Activated CD4-positive, CD25-positive, alpha-beta regulatory T cell treated with anti-CD3 and anti-CD28 coated beads, Interleukin-2, amount 50 U/mL, for 72 hours (primary cell): ENCODE data around the gene PCDHGA7.
"Not testable (repeated sequence)": the region's sequence is repeated elsewhere in the genome, so short reads cannot be mapped to it uniquely, and the experiment has no call there.

ENCODE experiments used
- DNase-seq: peaks from one replicate; pipeline ENCODE4 v3.0.0; 2021

PCDHGA7 gene

DNA sequence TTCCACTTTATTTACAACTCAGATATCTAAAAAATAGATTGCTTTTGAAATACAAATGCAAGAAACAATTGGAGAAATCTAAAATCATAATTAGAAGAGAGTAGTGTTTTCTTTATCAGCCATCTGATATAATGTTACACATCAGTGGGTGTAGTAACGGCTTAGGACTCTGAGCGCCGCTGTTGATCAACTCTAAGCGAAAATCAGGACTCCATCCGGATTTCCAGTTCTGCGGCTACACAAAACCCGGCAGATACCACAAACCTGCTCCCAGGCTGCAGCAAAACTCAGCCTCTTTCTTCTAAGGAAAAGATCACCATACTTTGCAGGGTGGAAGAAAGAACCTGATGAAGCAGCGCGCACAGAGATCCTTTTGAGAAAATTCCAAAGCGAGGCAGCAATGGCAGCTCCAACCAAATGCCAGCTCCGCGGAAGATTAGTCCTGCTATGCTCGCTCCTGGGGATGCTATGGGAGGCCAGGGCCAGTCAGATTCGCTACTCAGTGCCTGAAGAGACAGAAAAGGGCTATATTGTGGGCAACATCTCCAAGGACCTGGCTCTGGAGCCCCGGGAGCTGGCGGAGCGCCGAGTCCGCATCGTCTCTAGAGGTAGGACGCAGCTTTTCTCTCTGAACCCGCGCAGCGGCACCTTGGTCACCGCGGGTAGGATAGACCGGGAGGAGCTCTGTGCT, 20.2 kb downstream of the PCDHGA7 start, which contains the start of gene PCDHGA9:
Gene PCDHGA9 (plus strand): TSS at position 226 of the 691 bp plus-strand sequence. CDS start 175 bp downstream, at position 401.
- no peak for DNase-seq

DNA sequence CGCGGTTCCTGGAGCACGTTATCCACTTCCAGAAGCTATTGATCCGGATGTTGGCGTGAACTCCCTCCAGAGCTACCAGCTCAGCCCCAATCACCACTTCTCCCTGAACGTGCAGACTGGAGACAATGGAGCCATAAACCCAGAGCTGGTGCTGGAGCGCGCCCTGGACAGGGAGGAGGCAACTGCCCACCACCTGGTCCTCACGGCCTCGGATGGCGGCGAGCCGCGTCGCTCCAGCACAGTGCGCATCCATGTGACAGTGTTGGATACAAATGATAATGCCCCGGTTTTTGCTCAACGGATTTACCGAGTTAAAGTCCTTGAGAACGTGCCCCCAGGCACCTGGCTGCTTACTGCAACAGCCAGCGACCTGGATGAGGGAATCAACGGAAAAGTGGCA, 20.8 kb downstream of the PCDHGA7 start:
- DNase-seq: no peak

DNA sequence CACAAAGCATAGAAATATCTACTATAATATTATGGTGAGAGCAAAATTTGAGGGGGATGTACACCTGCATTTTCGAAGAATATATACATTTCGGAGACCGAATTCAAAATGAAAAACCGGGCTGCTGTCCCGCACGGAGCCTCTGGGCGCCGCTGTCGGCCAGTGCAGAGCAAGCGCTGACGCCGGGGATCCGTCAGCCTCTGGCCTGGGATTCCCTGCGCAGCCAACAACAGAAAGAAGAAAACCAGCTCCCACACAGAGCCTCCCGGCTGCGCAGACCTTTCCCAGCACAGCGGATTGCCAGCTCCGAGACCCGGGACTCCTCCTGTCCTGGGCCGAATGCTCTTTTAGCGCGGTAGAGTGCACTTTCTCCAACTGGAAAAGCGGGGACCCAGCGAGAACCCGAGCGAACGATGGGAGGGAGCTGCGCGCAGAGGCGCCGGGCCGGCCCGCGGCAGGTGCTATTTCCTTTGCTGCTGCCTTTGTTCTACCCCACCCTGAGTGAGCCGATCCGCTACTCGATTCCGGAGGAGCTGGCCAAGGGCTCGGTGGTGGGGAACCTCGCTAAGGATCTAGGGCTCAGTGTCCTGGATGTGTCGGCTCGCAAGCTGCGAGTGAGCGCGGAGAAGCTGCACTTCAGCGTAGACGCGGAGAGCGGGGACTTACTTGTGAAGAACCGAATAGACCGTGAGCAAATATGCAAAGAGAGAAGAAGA, 25.4 kb downstream of the PCDHGA7 start, which contains the start of gene PCDHGB6:
Gene PCDHGB6 (plus strand): TSS at position 232 of the 716 bp plus-strand sequence. CDS start 182 bp downstream, at position 414.
- DNase-seq: not testable (repeated sequence)

DNA sequence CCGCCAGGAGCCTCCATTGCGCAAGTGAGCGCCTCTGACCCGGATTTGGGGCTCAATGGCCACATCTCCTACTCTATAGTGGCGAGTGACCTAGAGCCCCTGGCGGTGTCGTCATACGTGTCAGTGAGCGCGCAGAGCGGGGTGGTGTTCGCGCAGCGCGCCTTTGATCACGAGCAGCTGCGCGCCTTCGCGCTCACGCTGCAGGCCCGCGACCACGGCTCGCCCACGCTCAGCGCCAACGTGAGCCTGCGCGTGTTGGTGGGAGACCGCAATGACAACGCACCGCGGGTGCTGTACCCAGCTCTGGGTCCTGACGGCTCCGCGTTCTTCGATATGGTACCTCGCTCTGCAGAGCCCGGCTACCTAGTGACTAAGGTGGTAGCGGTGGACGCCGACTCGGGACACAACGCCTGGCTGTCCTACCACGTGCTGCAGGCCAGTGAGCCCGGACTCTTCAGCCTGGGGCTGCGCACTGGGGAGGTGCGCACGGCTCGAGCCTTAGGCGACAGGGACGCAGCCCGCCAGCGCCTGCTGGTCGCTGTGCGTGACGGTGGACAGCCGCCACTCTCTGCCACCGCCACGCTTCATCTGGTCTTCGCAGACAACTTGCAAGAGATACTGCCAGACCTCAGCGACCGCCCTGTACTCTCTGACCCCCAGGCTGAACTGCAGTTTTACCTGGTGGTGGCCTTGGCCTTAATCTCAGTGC, 27.2 kb downstream of the PCDHGA7 start:
- no peak for DNase-seq

DNA sequence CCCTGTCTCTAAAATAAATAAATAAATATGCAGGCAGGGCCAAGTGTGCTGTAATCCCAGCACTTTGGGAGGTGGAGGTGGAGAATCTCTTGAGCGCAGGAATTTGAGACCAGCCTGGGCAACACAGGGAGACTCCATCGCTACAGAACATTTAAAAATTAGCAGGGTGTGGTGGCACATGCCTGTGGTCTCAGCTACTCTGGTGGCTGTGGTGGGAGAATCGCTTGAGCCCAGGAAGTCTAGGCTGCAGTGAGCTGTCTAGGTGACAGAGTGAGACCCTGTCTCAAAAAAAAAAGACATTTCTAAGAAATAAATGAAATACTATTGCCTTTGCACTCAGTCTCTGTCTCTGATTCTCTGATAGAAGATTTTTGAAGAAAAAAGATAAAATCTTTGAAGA, 29.0 kb downstream of the PCDHGA7 start:
- DNase-seq: no peak

DNA sequence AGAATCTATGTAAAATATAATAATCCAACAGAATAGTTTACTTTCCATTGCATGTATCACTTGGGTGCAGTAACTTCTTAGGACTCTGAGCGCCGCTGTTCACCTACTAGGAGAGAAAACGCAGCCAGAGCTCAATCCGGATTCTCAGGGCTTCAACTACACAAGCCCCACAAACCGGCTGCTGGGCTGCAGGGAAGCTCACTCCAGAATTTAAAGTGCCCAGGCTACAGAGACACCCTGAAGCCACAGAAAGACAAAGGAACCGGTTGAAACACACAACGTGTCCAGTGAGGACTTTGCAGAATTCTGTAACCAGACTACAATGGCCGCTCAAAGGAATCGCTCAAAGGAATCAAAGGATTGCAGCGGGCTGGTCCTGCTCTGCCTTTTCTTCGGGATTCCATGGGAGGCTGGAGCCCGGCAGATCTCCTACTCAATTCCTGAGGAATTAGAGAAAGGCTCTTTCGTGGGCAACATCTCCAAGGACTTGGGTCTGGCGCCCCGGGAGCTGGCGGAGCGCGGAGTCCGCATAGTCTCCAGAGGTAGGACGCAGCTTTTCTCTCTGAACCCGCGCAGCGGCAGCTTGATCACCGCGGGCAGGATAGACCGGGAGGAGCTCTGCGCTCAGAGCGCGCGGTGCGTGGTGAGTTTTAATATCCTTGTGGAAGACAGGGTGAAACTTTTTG, 30.5 kb downstream of the PCDHGA7 start, which contains the start of gene PCDHGA10:
Gene PCDHGA10 (plus strand): TSS at position 134 of the 686 bp plus-strand sequence. CDS start 189 bp downstream, at position 323.
- DNase-seq: no peak

DNA sequence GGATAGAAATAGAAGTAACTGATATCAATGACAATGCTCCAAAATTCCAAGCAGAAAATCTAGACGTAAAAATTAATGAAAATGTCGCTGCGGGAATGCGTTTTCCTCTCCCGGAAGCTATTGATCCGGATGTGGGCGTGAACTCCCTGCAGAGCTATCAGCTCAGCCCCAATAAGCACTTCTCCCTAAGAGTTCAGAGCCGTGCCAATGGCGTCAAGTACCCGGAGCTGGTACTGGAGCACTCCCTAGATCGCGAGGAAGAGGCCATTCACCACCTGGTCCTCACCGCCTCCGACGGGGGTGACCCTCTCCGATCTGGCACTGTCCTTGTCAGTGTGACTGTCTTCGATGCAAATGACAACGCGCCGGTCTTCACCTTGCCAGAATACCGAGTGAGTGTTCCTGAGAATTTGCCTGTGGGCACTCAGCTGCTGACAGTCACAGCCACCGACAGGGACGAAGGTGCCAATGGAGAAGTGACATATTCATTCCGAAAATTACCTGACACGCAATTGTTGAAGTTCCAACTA, 31.1 kb downstream of the PCDHGA7 start:
- DNase-seq: no peak

DNA sequence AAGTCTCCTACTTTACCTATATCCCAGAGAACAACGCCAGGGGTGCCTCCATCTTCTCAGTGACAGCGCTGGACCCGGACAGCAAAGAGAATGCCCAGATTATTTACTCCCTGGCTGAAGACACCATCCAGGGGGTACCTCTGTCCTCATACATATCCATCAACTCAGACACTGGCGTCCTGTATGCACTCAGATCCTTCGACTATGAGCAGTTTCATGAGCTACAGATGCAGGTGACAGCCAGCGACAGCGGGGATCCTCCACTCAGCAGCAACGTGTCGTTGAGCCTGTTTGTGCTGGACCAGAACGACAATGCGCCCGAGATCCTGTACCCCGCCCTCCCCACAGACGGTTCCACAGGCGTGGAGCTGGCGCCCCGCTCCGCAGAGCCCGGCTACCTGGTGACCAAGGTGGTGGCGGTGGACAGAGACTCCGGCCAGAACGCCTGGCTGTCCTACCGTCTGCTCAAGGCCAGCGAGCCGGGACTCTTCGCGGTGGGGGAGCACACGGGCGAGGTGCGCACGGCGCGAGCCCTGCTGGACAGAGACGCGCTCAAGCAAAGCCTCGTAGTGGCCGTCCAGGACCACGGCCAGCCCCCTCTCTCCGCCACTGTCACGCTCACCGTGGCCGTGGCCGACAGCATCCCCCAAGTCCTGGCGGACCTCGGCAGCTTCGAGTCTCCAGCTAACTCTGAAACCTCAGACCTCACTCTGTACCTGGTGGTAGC, 32.2 kb downstream of the PCDHGA7 start:
- not testable (repeated sequence) for DNase-seq

DNA sequence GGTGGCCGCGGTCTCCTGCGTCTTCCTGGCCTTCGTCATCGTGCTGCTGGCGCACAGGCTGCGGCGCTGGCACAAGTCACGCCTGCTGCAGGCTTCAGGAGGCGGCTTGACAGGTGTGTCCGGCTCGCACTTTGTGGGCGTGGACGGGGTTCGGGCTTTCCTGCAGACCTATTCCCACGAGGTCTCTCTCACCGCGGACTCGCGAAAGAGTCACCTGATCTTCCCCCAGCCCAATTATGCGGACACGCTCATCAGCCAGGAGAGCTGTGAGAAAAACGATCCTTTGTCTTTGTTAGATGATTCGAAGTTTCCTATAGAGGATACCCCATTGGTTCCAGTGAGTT, 32.7 kb downstream of the PCDHGA7 start:
- DNase-seq: not testable (repeated sequence)

DNA sequence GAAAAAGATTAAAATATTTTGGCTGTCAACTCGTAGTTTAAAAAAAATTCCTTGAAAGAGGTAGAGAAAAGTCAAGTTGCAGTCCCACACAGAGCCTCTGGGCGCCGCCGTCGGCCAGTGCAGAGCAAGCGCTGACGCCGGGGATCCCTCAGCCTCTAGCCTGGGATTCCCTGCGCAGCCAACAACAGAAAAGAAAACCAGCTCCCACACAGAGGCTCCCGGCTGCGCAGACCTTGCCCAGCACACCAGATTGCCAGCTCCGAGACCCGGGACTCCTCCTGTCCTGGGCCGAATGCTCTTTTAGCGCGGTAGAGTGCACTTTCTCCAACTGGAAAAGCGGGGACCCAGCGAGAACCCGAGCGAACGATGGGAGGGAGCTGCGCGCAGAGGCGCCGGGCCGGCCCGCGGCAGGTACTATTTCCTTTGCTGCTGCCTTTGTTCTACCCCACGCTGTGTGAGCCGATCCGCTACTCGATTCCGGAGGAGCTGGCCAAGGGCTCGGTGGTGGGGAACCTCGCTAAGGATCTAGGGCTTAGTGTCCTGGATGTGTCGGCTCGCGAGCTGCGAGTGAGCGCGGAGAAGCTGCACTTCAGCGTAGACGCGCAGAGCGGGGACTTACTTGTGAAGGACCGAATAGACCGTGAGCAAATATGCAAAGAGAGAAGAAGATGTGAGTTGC, 35.1 kb downstream of the PCDHGA7 start, which contains the start of gene PCDHGB7:
Gene PCDHGB7 (plus strand): TSS at position 184 of the 679 bp plus-strand sequence. CDS start 183 bp downstream, at position 367.
- not testable (repeated sequence) for DNase-seq

DNA sequence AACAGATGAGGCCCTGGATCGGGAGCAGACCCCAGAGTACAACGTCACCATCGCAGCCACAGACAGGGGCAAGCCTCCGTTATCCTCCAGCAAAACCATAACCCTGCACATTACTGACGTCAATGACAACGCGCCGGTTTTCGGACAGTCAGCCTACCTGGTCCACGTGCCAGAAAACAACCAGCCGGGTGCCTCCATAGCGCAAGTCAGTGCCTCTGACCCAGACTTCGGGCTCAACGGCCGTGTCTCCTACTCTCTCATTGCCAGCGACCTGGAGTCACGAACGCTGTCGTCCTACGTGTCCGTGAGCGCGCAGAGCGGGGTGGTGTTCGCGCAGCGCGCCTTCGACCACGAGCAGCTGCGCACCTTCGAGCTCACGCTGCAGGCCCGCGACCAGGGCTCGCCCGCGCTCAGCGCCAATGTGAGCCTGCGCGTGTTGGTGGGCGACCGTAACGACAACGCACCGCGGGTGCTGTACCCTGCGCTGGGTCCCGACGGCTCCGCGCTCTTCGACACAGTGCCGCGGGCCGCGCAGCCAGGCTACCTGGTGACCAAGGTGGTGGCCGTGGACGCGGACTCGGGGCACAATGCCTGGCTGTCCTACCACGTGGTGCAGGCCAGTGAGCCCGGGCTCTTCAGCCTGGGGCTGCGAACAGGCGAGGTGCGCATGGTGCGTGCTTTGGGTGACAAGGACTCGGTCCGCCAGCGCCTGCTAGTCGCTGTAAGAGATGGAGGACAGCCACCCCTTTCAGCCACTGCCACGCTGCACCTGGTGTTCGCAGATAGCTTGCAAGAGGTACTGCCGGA, 36.7 kb downstream of the PCDHGA7 start:
- no peak for DNase-seq

DNA sequence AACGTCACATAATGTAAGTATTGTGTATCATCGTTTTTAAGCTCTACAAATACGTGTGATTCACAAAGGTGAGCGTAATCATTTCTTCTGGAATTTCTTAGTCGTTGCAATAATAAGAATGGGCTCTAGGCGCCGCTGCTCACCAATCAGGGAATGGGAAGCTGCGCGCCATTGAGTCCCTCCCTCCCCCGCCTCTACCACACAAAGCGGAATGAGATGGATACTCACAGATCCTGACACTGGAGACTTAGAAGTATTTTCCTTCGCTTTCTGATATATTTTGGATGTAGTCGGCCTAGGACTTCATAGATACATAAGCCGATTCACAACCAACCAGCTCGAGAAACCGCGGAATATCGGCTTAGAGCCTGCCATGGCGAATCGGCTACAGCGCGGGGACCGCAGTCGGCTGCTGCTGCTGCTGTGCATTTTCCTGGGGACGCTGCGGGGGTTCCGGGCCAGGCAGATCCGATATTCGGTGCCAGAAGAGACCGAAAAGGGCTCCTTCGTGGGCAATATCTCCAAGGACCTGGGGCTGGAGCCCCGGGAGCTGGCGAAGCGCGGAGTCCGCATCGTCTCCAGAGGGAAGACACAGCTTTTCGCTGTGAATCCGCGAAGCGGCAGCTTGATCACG, 38.4 kb downstream of the PCDHGA7 start, which contains the start of gene PCDHGA11:
Gene PCDHGA11 (plus strand): TSS at position 197 of the 634 bp plus-strand sequence. CDS start 177 bp downstream, at position 374.
- no peak for DNase-seq

DNA sequence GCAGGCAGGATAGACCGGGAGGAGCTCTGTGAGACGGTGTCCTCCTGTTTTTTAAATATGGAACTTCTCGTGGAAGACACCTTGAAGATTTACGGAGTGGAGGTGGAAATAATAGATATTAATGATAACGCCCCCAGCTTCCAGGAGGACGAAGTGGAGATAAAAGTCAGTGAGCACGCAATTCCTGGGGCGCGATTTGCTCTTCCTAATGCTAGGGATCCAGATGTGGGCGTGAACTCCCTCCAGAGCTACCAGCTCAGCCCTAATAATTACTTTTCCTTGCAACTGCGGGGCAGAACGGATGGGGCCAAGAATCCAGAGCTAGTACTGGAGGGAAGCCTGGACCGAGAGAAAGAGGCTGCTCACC, 38.9 kb downstream of the PCDHGA7 start:
- no peak for DNase-seq

DNA sequence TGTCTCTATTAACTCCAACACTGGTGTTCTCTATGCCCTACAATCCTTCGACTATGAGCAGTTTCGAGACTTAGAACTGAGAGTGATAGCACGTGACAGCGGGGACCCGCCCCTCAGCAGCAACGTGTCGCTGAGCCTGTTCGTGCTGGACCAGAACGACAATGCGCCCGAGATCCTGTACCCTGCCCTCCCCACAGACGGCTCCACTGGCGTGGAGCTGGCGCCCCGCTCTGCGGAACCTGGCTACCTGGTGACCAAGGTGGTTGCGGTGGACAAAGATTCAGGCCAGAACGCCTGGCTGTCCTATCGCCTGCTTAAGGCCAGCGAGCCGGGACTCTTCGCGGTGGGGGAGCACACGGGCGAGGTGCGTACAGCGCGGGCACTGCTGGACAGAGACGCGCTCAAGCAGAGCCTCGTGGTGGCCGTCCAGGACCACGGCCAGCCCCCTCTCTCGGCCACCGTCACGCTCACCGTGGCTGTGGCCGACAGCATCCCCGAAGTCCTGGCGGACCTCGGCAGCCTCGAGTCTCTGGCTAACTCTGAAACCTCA, 40.3 kb downstream of the PCDHGA7 start:
- DNase-seq: no peak

DNA sequence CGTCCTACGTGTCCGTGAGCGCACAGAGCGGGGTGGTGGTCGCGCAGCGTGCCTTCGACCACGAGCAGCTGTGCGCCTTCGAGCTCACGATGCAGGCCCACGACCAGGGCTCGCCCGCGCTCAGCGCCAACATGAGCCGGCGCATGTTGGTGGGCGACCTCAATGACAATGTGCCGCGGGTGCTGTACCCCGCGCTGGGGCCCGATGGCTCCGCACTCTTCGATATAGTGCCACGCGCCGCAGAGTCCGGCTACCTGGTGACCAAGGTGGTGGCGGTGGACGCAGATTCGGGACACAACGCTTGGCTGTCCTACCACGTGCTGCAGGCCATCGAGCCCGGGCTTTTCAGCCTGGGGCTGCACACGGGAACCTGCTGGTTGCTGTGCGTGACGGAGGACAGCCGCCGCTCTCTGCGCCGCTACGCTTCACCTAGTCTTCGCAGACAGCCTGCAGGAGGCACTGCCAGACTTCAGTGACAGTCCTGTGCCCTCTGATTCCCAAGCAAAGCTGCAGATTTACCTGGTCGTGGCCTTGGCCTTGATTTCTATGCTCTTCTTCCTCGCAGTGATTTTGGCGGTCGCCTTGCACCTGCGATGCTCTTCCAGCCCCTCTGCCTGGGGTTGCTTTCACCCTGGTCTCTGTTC, 45.4 kb downstream of the PCDHGA7 start:
- DNase-seq: no peak

DNA sequence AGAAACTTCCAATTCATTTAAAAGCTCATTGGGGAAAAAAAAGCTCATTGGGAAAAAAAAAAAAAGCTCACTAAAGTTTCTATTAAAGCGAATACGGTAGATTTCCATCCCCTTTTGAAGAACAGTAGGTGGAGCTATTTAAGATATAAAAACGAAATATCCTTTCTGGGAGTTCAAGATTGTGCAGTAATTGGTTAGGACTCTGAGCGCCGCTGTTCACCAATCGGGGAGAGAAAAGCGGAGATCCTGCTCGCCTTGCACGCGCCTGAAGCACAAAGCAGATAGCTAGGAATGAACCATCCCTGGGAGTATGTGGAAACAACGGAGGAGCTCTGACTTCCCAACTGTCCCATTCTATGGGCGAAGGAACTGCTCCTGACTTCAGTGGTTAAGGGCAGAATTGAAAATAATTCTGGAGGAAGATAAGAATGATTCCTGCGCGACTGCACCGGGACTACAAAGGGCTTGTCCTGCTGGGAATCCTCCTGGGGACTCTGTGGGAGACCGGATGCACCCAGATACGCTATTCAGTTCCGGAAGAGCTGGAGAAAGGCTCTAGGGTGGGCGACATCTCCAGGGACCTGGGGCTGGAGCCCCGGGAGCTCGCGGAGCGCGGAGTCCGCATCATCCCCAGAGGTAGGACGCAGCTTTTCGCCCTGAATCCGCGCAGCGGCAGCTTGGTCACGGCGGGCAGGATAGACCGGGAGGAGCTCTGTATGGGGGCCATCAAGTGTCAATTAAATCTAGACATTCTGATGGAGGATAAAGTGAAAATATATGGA, 48.0 kb downstream of the PCDHGA7 start, which contains the start of gene PCDHGA12:
Gene PCDHGA12 (plus strand): TSS at position 176 of the 782 bp plus-strand sequence. CDS start 253 bp downstream, at position 429.
- DNase-seq: no peak

DNA sequence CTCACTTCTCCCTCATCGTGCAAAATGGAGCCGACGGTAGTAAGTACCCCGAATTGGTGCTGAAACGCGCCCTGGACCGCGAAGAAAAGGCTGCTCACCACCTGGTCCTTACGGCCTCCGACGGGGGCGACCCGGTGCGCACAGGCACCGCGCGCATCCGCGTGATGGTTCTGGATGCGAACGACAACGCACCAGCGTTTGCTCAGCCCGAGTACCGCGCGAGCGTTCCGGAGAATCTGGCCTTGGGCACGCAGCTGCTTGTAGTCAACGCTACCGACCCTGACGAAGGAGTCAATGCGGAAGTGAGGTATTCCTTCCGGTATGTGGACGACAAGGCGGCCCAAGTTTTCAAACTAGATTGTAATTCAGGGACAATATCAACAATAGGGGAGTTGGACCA, 48.7 kb downstream of the PCDHGA7 start:
- no peak for DNase-seq

DNA sequence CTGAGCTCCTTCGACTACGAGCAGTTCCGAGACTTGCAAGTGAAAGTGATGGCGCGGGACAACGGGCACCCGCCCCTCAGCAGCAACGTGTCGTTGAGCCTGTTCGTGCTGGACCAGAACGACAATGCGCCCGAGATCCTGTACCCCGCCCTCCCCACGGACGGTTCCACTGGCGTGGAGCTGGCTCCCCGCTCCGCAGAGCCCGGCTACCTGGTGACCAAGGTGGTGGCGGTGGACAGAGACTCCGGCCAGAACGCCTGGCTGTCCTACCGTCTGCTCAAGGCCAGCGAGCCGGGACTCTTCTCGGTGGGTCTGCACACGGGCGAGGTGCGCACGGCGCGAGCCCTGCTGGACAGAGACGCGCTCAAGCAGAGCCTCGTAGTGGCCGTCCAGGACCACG, 49.8 kb downstream of the PCDHGA7 start:
- not testable (repeated sequence) for DNase-seq
